OCI-LY7 (cell line): ENCODE results near the gene COL24A1.

Experiments
- CTCF ChIP-seq: fragments of 200-600 bp; sonication (generic); conservative IDR thresholded peaks from 2 replicates; pipeline ENCODE4 v1.5.1; 2014; ENCODE audit warnings: mild to moderate bottlenecking, antibody characterized with exemption, low read length, moderate library complexity, mixed read lengths
- EZH2phosphoT487 ChIP-seq: fragments of 200-600 bp; sonication (generic); IDR thresholded peaks from 2 replicates; pipeline ENCODE4 v1.6.1; 2018; ENCODE audit warnings: low read depth, borderline replicate concordance, mild to moderate bottlenecking, mixed run types, antibody characterized with exemption, low read length, moderate library complexity, mixed read lengths

GRCh38 chr1:86155051-86155806 is 1.3 kb downstream of the COL24A1 start:
- TF ChIP-seq CTCF (no peak), EZH2phosphoT487 (no peak)
